BLaER1 (cell line): ENCODE data around the gene CERK.
A peak's percentile ranks its signal among the peaks of the same experiment; 100 is the strongest.

ENCODE experiments used
- H3K27ac ChIP-seq: shearing (Covaris generic); formaldehyde crosslinking; 2 replicates; pipeline ENCODE4 v1.8.1; 2022
- H3K27me3 ChIP-seq: shearing (Covaris generic); formaldehyde crosslinking; 2 replicates; pipeline ENCODE4 v1.8.1; 2022
- H3K36me3 ChIP-seq: shearing (Covaris generic); formaldehyde crosslinking; 2 replicates; pipeline ENCODE4 v1.8.1; 2022
- H3K4me1 ChIP-seq: shearing (Covaris generic); formaldehyde crosslinking; 2 replicates; pipeline ENCODE4 v1.8.1; 2022
- H3K4me2 ChIP-seq: shearing (Covaris generic); formaldehyde crosslinking; 2 replicates; pipeline ENCODE4 v1.8.1; 2022
- H3K4me3 ChIP-seq: shearing (Covaris generic); formaldehyde crosslinking; 2 replicates; pipeline ENCODE4 v1.8.1; 2022
- H3K9ac ChIP-seq: shearing (Covaris generic); formaldehyde crosslinking; 2 replicates; pipeline ENCODE4 v1.8.1; 2022
- H3K9me3 ChIP-seq: shearing (Covaris generic); formaldehyde crosslinking; 2 replicates; pipeline ENCODE4 v1.8.1; 2022
- H4K20me1 ChIP-seq: shearing (Covaris generic); formaldehyde crosslinking; 2 replicates; pipeline ENCODE4 v1.8.1; 2022
- Cebpa-rat ChIP-seq: shearing (Covaris generic); IDR thresholded peaks from 2 replicates; pipeline ENCODE4 v1.8.1; 2022

CERK gene

GRCh38 chr22:46671824-46672432, 66.1 kb downstream of the CERK start:
- H3K4me1 ChIP-seq: peaks cover 96% of the 10 kb centered on the region
- no peak overlapping the region for H3K4me3 ChIP-seq
- peaks cover 64% of the 10 kb centered on the region for H4K20me1 ChIP-seq
- no peak overlapping the region for H3K9ac ChIP-seq
- peak overlapping the region; percentile 98 for H3K4me2 ChIP-seq
- peak overlapping the region; percentile 31; the same call in 1 of the 2 replicates for H3K27ac ChIP-seq
- peaks cover 72% of the 10 kb centered on the region for H3K36me3 ChIP-seq
- H3K9me3 ChIP-seq: no peaks in the 10 kb centered on the region
- TF ChIP-seq Cebpa-rat: no peak
- no peaks in the 10 kb centered on the region for H3K27me3 ChIP-seq

DNA sequence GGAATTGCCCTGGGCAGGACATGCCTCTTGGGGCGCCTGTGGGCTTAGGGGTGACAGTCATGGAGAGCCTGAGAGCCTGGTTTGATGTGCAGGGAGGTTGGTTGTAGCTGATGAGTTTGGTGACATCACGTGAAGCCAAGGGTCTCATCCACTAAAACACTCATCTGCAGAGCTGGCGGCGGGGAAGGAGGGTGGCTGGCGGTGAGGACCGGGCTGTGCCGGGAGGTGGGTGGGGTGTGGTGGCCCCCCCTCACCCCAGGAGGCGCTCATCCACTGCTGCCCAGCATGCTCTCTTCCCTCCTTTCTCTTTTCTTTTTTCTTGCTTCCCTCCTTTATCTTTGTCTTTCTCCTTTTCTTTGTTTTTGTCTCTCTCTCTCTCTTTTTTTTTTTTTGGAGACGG, 68.9 kb downstream of the CERK start:
- peaks cover 81% of the 10 kb centered on the region for H3K4me1 ChIP-seq
- TF ChIP-seq Cebpa-rat: no peak
- peaks cover 60% of the 10 kb centered on the region for H4K20me1 ChIP-seq
- H3K36me3 ChIP-seq: peaks cover 79% of the 10 kb centered on the region
- no peaks in the 10 kb centered on the region for H3K27me3 ChIP-seq
- no peak overlapping the region for H3K27ac ChIP-seq
- H3K9ac ChIP-seq: no peak overlapping the region
- H3K4me3 ChIP-seq: no peak overlapping the region
- peak overlapping the region; percentile 34; the same call in 1 of the 2 replicates for H3K4me2 ChIP-seq
- H3K9me3 ChIP-seq: no peaks in the 10 kb centered on the region

GRCh38 chr22:46668116-46668515, 69.9 kb downstream of the CERK start:
- TF ChIP-seq Cebpa-rat: no peak
- H3K4me3 ChIP-seq: no peak overlapping the region

GRCh38 chr22:46667245-46667623, 70.8 kb downstream of the CERK start:
- Histone ChIP-seq H3K4me2 (peak overlapping the region; percentile 34; the same call in 1 of the 2 replicates), H3K27ac (peak overlapping the region; percentile 60; the same call in 1 of the 2 replicates), H3K9ac (no peak overlapping the region), H3K27me3 (no peaks in the 10 kb centered on the region), H4K20me1 (peaks cover 65% of the 10 kb centered on the region), H3K4me1 (peaks cover 80% of the 10 kb centered on the region), H3K9me3 (no peaks in the 10 kb centered on the region), H3K4me3 (no peak overlapping the region), H3K36me3 (peaks cover 91% of the 10 kb centered on the region)
- no peak for TF ChIP-seq Cebpa-rat

More at GRCh38 chr22:46668116-46668515, 69.9 kb downstream of the CERK start:
- H3K9ac ChIP-seq: peak overlapping the region; percentile 48
- peaks cover 63% of the 10 kb centered on the region for H4K20me1 ChIP-seq
- H3K4me2 ChIP-seq: peak overlapping the region; percentile 34; the same call in 1 of the 2 replicates
- H3K36me3 ChIP-seq: peaks cover 83% of the 10 kb centered on the region
- H3K27ac ChIP-seq: peak overlapping the region; percentile 60
- H3K27me3 ChIP-seq: no peaks in the 10 kb centered on the region
- H3K9me3 ChIP-seq: no peaks in the 10 kb centered on the region
- H3K4me1 ChIP-seq: peaks cover 80% of the 10 kb centered on the region

- Histone ChIP-seq H3K27ac (no peak overlapping the region), H3K4me3 (no peak overlapping the region), H3K4me2 (no peak overlapping the region), H3K27me3 (no peaks in the 10 kb centered on the region), H3K36me3 (peaks cover 96% of the 10 kb centered on the region), H3K9ac (no peak overlapping the region), H3K9me3 (no peaks in the 10 kb centered on the region), H4K20me1 (peaks cover 65% of the 10 kb centered on the region), H3K4me1 (peaks cover 79% of the 10 kb centered on the region)
- no peak for TF ChIP-seq Cebpa-rat
These were observed 71.3 kb downstream of the CERK start for GRCh38 chr22:46666577-46667244.

DNA sequence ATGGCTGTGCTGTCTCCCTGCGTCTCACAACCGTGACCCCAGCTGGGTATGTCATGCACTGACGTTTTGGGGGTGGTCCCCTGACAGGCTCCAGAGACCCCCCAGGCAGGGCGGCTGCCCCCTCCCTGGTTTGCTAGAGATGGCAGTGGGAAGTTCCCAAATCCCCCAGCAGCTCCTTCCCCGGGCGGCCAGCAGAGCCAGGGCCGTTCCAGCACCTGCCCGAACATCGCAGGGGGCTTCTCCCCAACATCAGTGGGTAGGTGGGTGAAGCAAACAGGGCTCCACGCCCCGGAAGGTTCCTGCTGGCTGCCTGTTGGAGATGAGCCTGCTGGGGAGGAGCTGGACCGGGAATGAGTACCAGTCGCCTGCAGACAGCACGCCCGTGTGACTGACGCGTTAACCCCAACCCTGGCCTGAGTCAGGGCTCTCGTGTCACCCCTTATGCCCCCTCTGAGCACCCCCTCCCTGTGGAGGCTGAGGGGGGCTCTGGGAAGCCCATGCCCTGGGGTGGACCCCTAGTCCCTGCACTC, 72.2 kb downstream of the CERK start:
- peaks cover 72% of the 10 kb centered on the region for H4K20me1 ChIP-seq
- peaks cover 79% of the 10 kb centered on the region for H3K4me1 ChIP-seq
- H3K4me2 ChIP-seq: no peak overlapping the region
- H3K27me3 ChIP-seq: no peaks in the 10 kb centered on the region
- TF ChIP-seq Cebpa-rat: no peak
- H3K9me3 ChIP-seq: no peaks in the 10 kb centered on the region
- no peak overlapping the region for H3K27ac ChIP-seq
- no peak overlapping the region for H3K4me3 ChIP-seq
- no peak overlapping the region for H3K9ac ChIP-seq
- H3K36me3 ChIP-seq: peaks cover 98% of the 10 kb centered on the region

DNA sequence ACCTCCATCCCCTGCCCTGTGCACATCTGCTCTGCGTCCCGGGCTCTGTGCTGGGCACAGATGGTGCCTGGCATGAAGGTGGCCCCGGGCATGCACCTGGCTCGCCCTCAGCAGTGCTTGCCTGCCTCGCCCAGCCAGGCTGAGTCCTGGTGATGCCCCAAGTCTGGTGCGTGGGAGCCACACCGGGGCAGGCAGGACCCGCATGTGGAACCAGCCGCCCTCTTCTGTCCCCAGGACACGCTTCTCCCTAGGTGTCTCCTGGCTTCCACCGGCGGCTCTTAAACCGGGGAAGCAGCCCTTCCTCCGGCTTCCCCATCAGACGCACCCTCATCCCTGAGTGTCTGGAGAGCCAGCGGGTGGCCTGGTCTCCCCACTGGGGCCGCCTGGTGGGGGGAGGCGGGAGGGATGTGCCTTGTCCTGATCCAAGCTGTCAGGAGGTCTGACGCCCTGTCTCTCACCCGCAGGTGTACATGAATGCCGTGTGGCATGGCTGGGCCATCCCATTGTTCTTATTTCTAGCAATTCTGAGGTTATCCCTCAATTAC, 72.8 kb downstream of the CERK start:
- peak overlapping the region; percentile 7; the same call in 1 of the 2 replicates for H3K27ac ChIP-seq
- no peak for TF ChIP-seq Cebpa-rat
- H3K4me2 ChIP-seq: no peak overlapping the region
- H4K20me1 ChIP-seq: peaks cover 74% of the 10 kb centered on the region
- peaks cover 92% of the 10 kb centered on the region for H3K36me3 ChIP-seq
- H3K9ac ChIP-seq: no peak overlapping the region
- peaks cover 79% of the 10 kb centered on the region for H3K4me1 ChIP-seq
- no peaks in the 10 kb centered on the region for H3K27me3 ChIP-seq
- H3K4me3 ChIP-seq: no peak overlapping the region
- no peaks in the 10 kb centered on the region for H3K9me3 ChIP-seq

- peaks cover 79% of the 10 kb centered on the region for H4K20me1 ChIP-seq
- H3K9ac ChIP-seq: no peak overlapping the region
- no peaks in the 10 kb centered on the region for H3K27me3 ChIP-seq
- H3K36me3 ChIP-seq: peaks cover 93% of the 10 kb centered on the region
- H3K4me1 ChIP-seq: peaks cover 83% of the 10 kb centered on the region
- H3K4me2 ChIP-seq: no peak overlapping the region
- no peak for TF ChIP-seq Cebpa-rat
- H3K9me3 ChIP-seq: no peaks in the 10 kb centered on the region
- H3K27ac ChIP-seq: peak overlapping the region; percentile 7; the same call in 1 of the 2 replicates
- H3K4me3 ChIP-seq: no peak overlapping the region
These were observed 73.7 kb downstream of the CERK start for GRCh38 chr22:46664301-46664855.

DNA sequence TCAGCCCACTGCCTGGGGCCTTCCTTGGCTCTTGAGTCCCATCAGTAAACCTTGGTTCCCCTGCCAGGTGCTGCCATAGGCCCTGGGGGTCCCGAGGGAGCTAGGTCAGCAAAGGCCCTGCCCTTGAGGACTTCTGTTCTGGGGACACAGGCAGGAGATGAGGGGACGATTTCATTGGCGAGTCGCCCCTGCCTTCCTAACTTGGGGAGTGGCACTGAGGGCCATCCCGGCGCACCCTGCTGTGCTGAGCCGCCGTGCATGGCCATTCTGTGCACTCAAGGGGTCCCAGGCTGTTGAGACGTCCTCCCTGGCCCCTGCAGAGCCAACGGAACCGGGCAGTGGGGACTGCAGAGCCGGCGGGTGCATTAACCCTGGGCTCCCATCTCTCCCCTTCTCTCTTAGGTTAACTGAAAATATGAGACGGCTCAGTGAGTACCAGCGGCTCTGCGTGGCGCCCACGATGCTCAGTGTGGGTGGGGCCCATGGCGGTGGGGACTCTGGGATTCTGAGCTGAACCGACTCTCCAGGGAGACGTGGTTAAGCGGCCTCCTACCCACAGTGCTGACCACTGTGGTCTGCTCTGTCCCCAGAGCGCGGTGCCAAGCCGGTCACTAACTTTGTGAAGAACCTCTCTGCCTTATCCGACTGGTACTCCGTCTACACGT, 74.5 kb downstream of the CERK start:
- peaks cover 92% of the 10 kb centered on the region for H3K36me3 ChIP-seq
- H3K4me2 ChIP-seq: peak overlapping the region; percentile 60
- no peak overlapping the region for H3K4me3 ChIP-seq
- no peaks in the 10 kb centered on the region for H3K27me3 ChIP-seq
- peak overlapping the region; percentile 58 for H3K27ac ChIP-seq
- no peaks in the 10 kb centered on the region for H3K9me3 ChIP-seq
- 0 out of 2 replicates have a peak overlapping the region, but pooled peaks have one; percentile 24 for H3K9ac ChIP-seq
- TF ChIP-seq Cebpa-rat: no peak
- peaks cover 88% of the 10 kb centered on the region for H4K20me1 ChIP-seq
- H3K4me1 ChIP-seq: peaks cover 82% of the 10 kb centered on the region
